GM19395 (cell line): ENCODE data around the gene GPC5.
"Not testable (repeated sequence)": the region's sequence is repeated elsewhere in the genome, so short reads cannot be mapped to it uniquely, and the experiment has no call there.

Experiments used
- ATAC-seq: cut with Tn5 transposase; IDR thresholded peaks from one replicate; pipeline ENCODE4 v1.9.1; 2021; ENCODE audit warnings: mild to moderate bottlenecking, moderate library complexity; ENCODE audit not compliant: unreplicated experiment

GPC5 gene

GRCh38 chr13:92224825-92225224 lies 826.4 kb downstream of the GPC5 start:
- ATAC-seq = no peak

- ATAC-seq = no peak
Observed at GRCh38 chr13:92225861-92226260, 827.4 kb downstream of the GPC5 start.

- no peak for ATAC-seq
Observed at GRCh38 chr13:92232871-92233270, 834.5 kb downstream of the GPC5 start.

GRCh38 chr13:92251671-92252210 lies 853.3 kb downstream of the GPC5 start:
- ATAC-seq = no peak

- ATAC-seq = no peak
Observed at GRCh38 chr13:92255526-92255925, 857.1 kb downstream of the GPC5 start.

- ATAC-seq = no peak
Observed at GRCh38 chr13:92256211-92256610, 857.8 kb downstream of the GPC5 start.

- ATAC-seq = no peak
Observed at GRCh38 chr13:92259046-92259445, 860.6 kb downstream of the GPC5 start.

- no peak for ATAC-seq
Observed at GRCh38 chr13:92259523-92259922, 861.1 kb downstream of the GPC5 start.

- no peak for ATAC-seq
Observed at GRCh38 chr13:92260363-92260762, 861.9 kb downstream of the GPC5 start.

- no peak for ATAC-seq
Observed at GRCh38 chr13:92262100-92262788, 863.8 kb downstream of the GPC5 start.

GRCh38 chr13:92265408-92265807 lies 867.0 kb downstream of the GPC5 start:
- no peak for ATAC-seq

GRCh38 chr13:92270990-92271389 lies 872.6 kb downstream of the GPC5 start:
- ATAC-seq = no peak

- no peak for ATAC-seq
Observed at GRCh38 chr13:92272177-92272576, 873.8 kb downstream of the GPC5 start.

GRCh38 chr13:92280986-92281385 lies 882.6 kb downstream of the GPC5 start:
- not testable (repeated sequence) for ATAC-seq

GRCh38 chr13:92290718-92291307 lies 892.4 kb downstream of the GPC5 start:
- ATAC-seq = not testable (repeated sequence)

GRCh38 chr13:92294533-92294932 lies 896.1 kb downstream of the GPC5 start:
- ATAC-seq = not testable (repeated sequence)

- not testable (repeated sequence) for ATAC-seq
Observed at GRCh38 chr13:92296154-92296671, 897.8 kb downstream of the GPC5 start.

GRCh38 chr13:92297971-92298942 lies 899.8 kb downstream of the GPC5 start:
- no peak for ATAC-seq

- no peak for ATAC-seq
Observed at GRCh38 chr13:92300651-92301050, 902.2 kb downstream of the GPC5 start.

GRCh38 chr13:92303428-92303827 lies 905.0 kb downstream of the GPC5 start:
- no peak for ATAC-seq

GRCh38 chr13:92307752-92308151 lies 909.3 kb downstream of the GPC5 start:
- ATAC-seq = no peak
